Panc1 (cell line): ENCODE results near the gene GIMAP4. TPM values are rescaled to one million over a fixed set of nuclear protein-coding genes. Genes with fewer than 3 reads are reported as not detected.

ENCODE experiments used
- ATAC-seq: fragments of 200-7000 bp; cut with Tn5 transposase; 2 replicates; pipeline ENCODE4 v1.9.1; 2020; ENCODE audit warnings: mild to moderate bottlenecking, moderate library complexity
- BruUV-seq: library from RNA; stranded (reverse); fragments of 400-500 nt; replicated peaks from 2 replicates; lab custom pipeline; 2021; lab: Mats Ljungman, UMichigan
- CTCF ChIA-PET: fragments of 300-600 bp; sonication (Branson Sonifier 250); formaldehyde crosslinking; loops from one replicate; lab custom pipeline; 2022; ENCODE audit warnings: antibody characterized with exemption; lab: Charles Lee
- POLR2A ChIA-PET: fragments of 300-600 bp; sonication (Branson Sonifier 250); formaldehyde crosslinking; loops from one replicate; lab custom pipeline; 2022; ENCODE audit warnings: antibody characterized with exemption; lab: Charles Lee
- DNase-seq: peaks from one replicate; pipeline ENCODE4 v3.0.0-alpha.2; 2010; ENCODE audit warnings: low read depth, low spot score
- H3K27ac ChIP-seq: 2 replicates; pipeline ENCODE4 v1.5.1; 2011; ENCODE audit warnings: mild to moderate bottlenecking, low read length, inconsistent platforms
- H3K27me3 ChIP-seq: fragments of 200-500 bp; sonication (Bioruptor generic); 2 replicates; pipeline ENCODE4 v1.6.0; 2014; ENCODE audit warnings: low read length, inconsistent platforms; ENCODE audit not compliant: control insufficient read depth, insufficient read depth
- H3K36me3 ChIP-seq: fragments of 200-500 bp; sonication (Bioruptor generic); 2 replicates; pipeline ENCODE4 v1.5.1; 2014; ENCODE audit warnings: inconsistent platforms, mild to moderate bottlenecking, low read length, moderate library complexity; ENCODE audit not compliant: control insufficient read depth, insufficient read depth
- H3K4me1 ChIP-seq: 2 replicates; pipeline ENCODE4 v1.5.1; 2011; ENCODE audit warnings: inconsistent platforms, mild to moderate bottlenecking, low read length, moderate library complexity; ENCODE audit not compliant: control insufficient read depth, insufficient read depth
- H3K4me3 ChIP-seq, 2 experiments: 2 replicates each; pipeline ENCODE4 v1.5.1; 2011 to 2012; ENCODE audit warnings: low read depth in 2 of 2, low read length in 2 of 2, mild to moderate bottlenecking in 2 of 2, inconsistent platforms in 1 of 2, moderate library complexity in 1 of 2
- H3K9me3 ChIP-seq: fragments of 200-500 bp; sonication (Bioruptor generic); 2 replicates; pipeline ENCODE4 v1.5.1; 2014; ENCODE audit warnings: low read depth, mild to moderate bottlenecking, inconsistent platforms, low read length, moderate library complexity; ENCODE audit not compliant: control insufficient read depth, insufficient read depth
- POLR2AphosphoS5 ChIP-seq: IDR thresholded peaks from 2 replicates; pipeline ENCODE4 v1.6.1; 2012; ENCODE audit warnings: mild to moderate bottlenecking, low read depth, low read length, moderate library complexity
- REST ChIP-seq, 2 experiments: IDR thresholded peaks; 2 replicates each; pipeline ENCODE4 v1.6.1; 2011 to 2012; ENCODE audit warnings: low read depth in 2 of 2, control low read depth in 1 of 2, low read length in 1 of 2, mild to moderate bottlenecking in 1 of 2, moderate library complexity in 1 of 2; ENCODE audit not compliant: insufficient read depth in 1 of 2
- SIN3A ChIP-seq: IDR thresholded peaks from 2 replicates; pipeline ENCODE4 v1.6.1; 2012; ENCODE audit warnings: low read depth, mild to moderate bottlenecking, low read length, moderate library complexity, borderline replicate concordance; ENCODE audit not compliant: insufficient read depth
- TCF7L2 ChIP-seq: IDR thresholded peaks from 2 replicates; pipeline ENCODE4 v1.6.1; 2011; ENCODE audit warnings: mild to moderate bottlenecking, low read depth, low read length, inconsistent platforms
- in situ Hi-C: cut with HindIII; loops from 2 replicates; pipeline ENCODE4 v1.10.0; 2016; ENCODE audit warnings: low sequenced_read_pairs, low pct_unique_long_range_greater_than_20kb
- intact Hi-C: fragments of 100-400 bp; cut with micrococcal nuclease; formaldehyde crosslinking; loops from one replicate; pipeline ENCODE4 v1.10.0; 2022; ENCODE audit not compliant: unreplicated experiment
- total RNA-seq: library from RNA; stranded (reverse); gene quantifications from one replicate; pipeline ENCODE4 v1.2.1, GENCODE V29; 2021; ENCODE audit not compliant: unreplicated experiment
- TF ChIP-seq, protein P1 (sequence below): fragments of 450-650 bp; IDR thresholded peaks from 2 replicates; pipeline ENCODE4 v1.5.1; 2017; ENCODE audit warnings: mild to moderate bottlenecking

GIMAP4 gene
- total RNA-seq, 1 experiment from 2014 or later = 0.26 TPM

- no peaks in the 10 kb centered on the region for H3K9me3 ChIP-seq
- no peaks in the 10 kb centered on the region for H3K4me1 ChIP-seq
- no peak overlapping the region for H3K27ac ChIP-seq
- no peaks in the 10 kb centered on the region for H3K27me3 ChIP-seq
- no TSS peak for BruUV-seq
- ChIA-PET CTCF (no interaction called here), POLR2A (no interaction called here)
- DNase-seq (no peak), ATAC-seq (no peak)
- in situ Hi-C loops (no loop called here), intact Hi-C loops (no loop called here)
- no peak overlapping the region for H3K4me3 ChIP-seq
- H3K36me3 ChIP-seq = no peaks in the 10 kb centered on the region; the same call in 1 of the 2 replicates
- no peak for TF ChIP-seq REST (IDR thresholded peaks at IDR 0.05; ENCODE audit: insufficient read depth in 1 of 2, low read depth in 2 of 2, low read length in 1 of 2)
- no peak for TF ChIP-seq POLR2AphosphoS5
- TF ChIP-seq, protein P1, sequence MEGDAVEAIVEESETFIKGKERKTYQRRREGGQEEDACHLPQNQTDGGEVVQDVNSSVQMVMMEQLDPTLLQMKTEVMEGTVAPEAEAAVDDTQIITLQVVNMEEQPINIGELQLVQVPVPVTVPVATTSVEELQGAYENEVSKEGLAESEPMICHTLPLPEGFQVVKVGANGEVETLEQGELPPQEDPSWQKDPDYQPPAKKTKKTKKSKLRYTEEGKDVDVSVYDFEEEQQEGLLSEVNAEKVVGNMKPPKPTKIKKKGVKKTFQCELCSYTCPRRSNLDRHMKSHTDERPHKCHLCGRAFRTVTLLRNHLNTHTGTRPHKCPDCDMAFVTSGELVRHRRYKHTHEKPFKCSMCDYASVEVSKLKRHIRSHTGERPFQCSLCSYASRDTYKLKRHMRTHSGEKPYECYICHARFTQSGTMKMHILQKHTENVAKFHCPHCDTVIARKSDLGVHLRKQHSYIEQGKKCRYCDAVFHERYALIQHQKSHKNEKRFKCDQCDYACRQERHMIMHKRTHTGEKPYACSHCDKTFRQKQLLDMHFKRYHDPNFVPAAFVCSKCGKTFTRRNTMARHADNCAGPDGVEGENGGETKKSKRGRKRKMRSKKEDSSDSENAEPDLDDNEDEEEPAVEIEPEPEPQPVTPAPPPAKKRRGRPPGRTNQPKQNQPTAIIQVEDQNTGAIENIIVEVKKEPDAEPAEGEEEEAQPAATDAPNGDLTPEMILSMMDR = no peak
- no peak for TF ChIP-seq TCF7L2
- TF ChIP-seq SIN3A = no peak
These were observed 4.3 kb upstream of the GIMAP4 start for GRCh38 chr7:150562919-150563318.

DNA sequence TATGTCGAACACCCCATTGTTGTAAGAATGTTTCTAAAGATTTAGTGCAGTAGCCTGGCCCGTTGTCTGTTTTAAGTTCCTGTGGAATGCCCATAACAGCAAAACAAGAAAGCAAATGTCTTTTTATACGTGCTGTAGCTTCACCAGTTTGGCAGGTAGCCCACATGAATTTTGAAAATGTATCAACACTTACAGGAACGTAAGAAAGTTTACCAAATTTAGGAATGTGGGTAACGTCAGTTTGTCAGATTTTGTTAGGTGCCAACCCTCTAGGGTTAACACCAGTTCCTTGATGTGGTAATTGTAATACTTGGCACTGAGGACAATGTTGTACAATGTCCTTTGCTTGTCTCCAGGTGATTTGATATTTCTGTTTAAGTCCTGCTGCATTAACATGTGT lies 3.2 kb upstream of the GIMAP4 start:
- TF ChIP-seq, protein P1 = no peak
- TF ChIP-seq POLR2AphosphoS5 = no peak
- TF ChIP-seq TCF7L2 = no peak
- no peak for TF ChIP-seq SIN3A
- no peak for TF ChIP-seq REST (IDR thresholded peaks at IDR 0.05; ENCODE audit: insufficient read depth in 1 of 2, low read depth in 2 of 2, low read length in 1 of 2)
- Histone ChIP-seq H3K9me3 (no peaks in the 10 kb centered on the region), H3K36me3 (no peaks in the 10 kb centered on the region), H3K27ac (no peak overlapping the region), H3K4me1 (no peaks in the 10 kb centered on the region), H3K4me3 (no peak overlapping the region), H3K27me3 (no peaks in the 10 kb centered on the region)
- ChIA-PET CTCF (interaction anchor here (0.7 kb wide), 1 partner anchor 216 kb away, joined by 3 read pairs; no protein-coding TSS in a partner anchor), POLR2A (no interaction called here)
- intact Hi-C loops = no loop called here
- DNase-seq = no peak
- ATAC-seq = no peak
- in situ Hi-C loops = no loop called here
- BruUV-seq = no TSS peak
